GM12864 (cell line): ENCODE results near the gene SLC6A1.

Experiments
- DNase-seq: peaks from one replicate; pipeline ENCODE4 v3.0.0-alpha.2; 2011; ENCODE audit warnings: low read depth
- H3K4me3 ChIP-seq: 2 replicates; pipeline ENCODE4 v1.5.1; 2011; ENCODE audit warnings: mild to moderate bottlenecking, low read depth, low read length, control low read depth
- CTCF ChIP-seq: IDR thresholded peaks from 2 replicates; pipeline ENCODE4 v1.5.1; 2011; ENCODE audit warnings: low read depth, mild to moderate bottlenecking, moderate library complexity, low read length, control low read depth, inconsistent platforms; ENCODE audit errors: missing control alignments

Gene SLC6A1

GRCh38 chr3:11014752-11015151 lies 22.2 kb downstream of the SLC6A1 start:
- no peak for DNase-seq
- no peak overlapping the region for H3K4me3 ChIP-seq
- no peak for TF ChIP-seq CTCF

- TF ChIP-seq CTCF: no peak
- H3K4me3 ChIP-seq: no peak overlapping the region
- no peak for DNase-seq
These were observed 22.8 kb downstream of the SLC6A1 start for GRCh38 chr3:11015369-11015768.

GRCh38 chr3:11016727-11017126 lies 24.2 kb downstream of the SLC6A1 start:
- no peak for TF ChIP-seq CTCF
- DNase-seq: no peak
- H3K4me3 ChIP-seq: no peak overlapping the region

- no peak for TF ChIP-seq CTCF
- DNase-seq: no peak
- no peak overlapping the region for H3K4me3 ChIP-seq
These were observed 26.7 kb downstream of the SLC6A1 start for GRCh38 chr3:11019116-11019819.

GRCh38 chr3:11020764-11021163 lies 28.2 kb downstream of the SLC6A1 start:
- TF ChIP-seq CTCF: no peak
- H3K4me3 ChIP-seq: no peak overlapping the region
- no peak for DNase-seq

GRCh38 chr3:11021611-11022011 lies 29.1 kb downstream of the SLC6A1 start:
- no peak for DNase-seq
- no peak overlapping the region for H3K4me3 ChIP-seq
- TF ChIP-seq CTCF: no peak

- no peak for TF ChIP-seq CTCF
- no peak overlapping the region for H3K4me3 ChIP-seq
- DNase-seq: no peak
These were observed 29.6 kb downstream of the SLC6A1 start for GRCh38 chr3:11022115-11022514.
